Stomach (tissue), 9 donors: ENCODE results near the gene AKNA. TPM values are rescaled to one million over a fixed set of nuclear protein-coding genes. Genes with fewer than 3 reads are reported as not detected.

Experiments
- DNase-seq, 2 donors: peaks; one replicate each; pipeline versions ENCODE4 v3.0.0 to v3.0.0-alpha.2; 2013 to 2019
- H3K27ac ChIP-seq, 5 donors: fragments of 200-600 bp in 4 of 5; sonication (generic) in 4 of 5; one replicate each; pipeline ENCODE4 v1.5.1; 2013 to 2019; ENCODE audit warnings: mild to moderate bottlenecking in 1 of 5, moderate library complexity in 1 of 5
- H3K27me3 ChIP-seq, 3 donors: fragments of 200-600 bp; sonication (generic); one replicate each; pipeline ENCODE4 v1.5.1; 2017 to 2019; ENCODE audit warnings: mixed run types in 1 of 3
- H3K36me3 ChIP-seq, 4 donors: fragments of 200-600 bp; sonication (generic); 1 replicate in 3 of 4; 2 replicates in 1 of 4; pipeline ENCODE4 v1.5.1; 2016 to 2019
- H3K4me1 ChIP-seq, 4 donors: fragments of 200-600 bp; sonication (generic); one replicate each; pipeline ENCODE4 v1.5.1; 2016 to 2019
- H3K4me3 ChIP-seq, 4 donors: fragments of 200-600 bp; sonication (generic) in 3 of 4; one replicate each; pipeline ENCODE4 v1.5.1; 2016 to 2019; ENCODE audit warnings: mild to moderate bottlenecking in 1 of 4
- H3K9me3 ChIP-seq, 4 donors: fragments of 200-600 bp; sonication (generic); one replicate each; pipeline ENCODE4 v1.5.1; 2016 to 2019
- CTCF ChIP-seq, 7 experiments: fragments of 450-650 bp in 4 of 7; fragments of 200-600 bp in 3 of 7; sonication (generic) in 3 of 7; IDR thresholded peaks; one replicate each; pipeline ENCODE4 v1.5.1; 2016 to 2019; ENCODE audit warnings: antibody characterized with exemption in 7 of 7, control low read depth in 2 of 7, mild to moderate bottlenecking in 1 of 7
- EP300 ChIP-seq: sonication (generic); formaldehyde crosslinking; IDR thresholded peaks from one replicate; pipeline ENCODE4 v1.6.1; 2017; ENCODE audit warnings: antibody characterized with exemption
- POLR2A ChIP-seq, 4 donors: fragments of 450-650 bp; IDR thresholded peaks; one replicate each; pipeline ENCODE4 v1.6.1; 2016; ENCODE audit warnings: antibody characterized with exemption in 4 of 4, control low read depth in 2 of 4, mild to moderate bottlenecking in 1 of 4, moderate library complexity in 1 of 4
- POLR2AphosphoS5 ChIP-seq, 3 donors: sonication (generic); formaldehyde crosslinking; IDR thresholded peaks; one replicate each; pipeline ENCODE4 v1.6.1; 2016; ENCODE audit warnings: antibody characterized with exemption in 3 of 3
- WGBS, 5 donors: extraction: QIAGEN DNeasy Blood & Tissue Kit in 3 of 5; methylation state at CpG; one replicate each; pipeline versions ENCODE4 v1.1.5 to v1.1.7; 2013 to 2018; 5-methylcytosine and 5-hydroxymethylcytosine counted together
- intact Hi-C: fragments of 100-400 bp; cut with DNase I; formaldehyde crosslinking; loops from one replicate; pipeline ENCODE4 v1.15.1; 2023; ENCODE audit warnings: low total_unique reads
- polyA plus RNA-seq, 3 donors: library from polyadenylated mRNA; stranded (reverse); fragments of 200-250 nt; gene quantifications; one replicate each; pipeline ENCODE4 v1.2.3, GENCODE V29; 2013
- total RNA-seq, 5 donors: library from RNA; depleted of rRNA; stranded (reverse); fragments of >200 nt; gene quantifications; one replicate each; pipeline versions ENCODE4 v1.1.0 to v1.2.3, GENCODE V29; 2014 to 2016
- donor health status: healthy with polysubstance abuse.
- donor health status: Bipolar disorder and iron deficiency.
- donor health status: healthy.

AKNA gene
- total and polyA plus RNA-seq, 8 donors = 12.2 to 85.8 (median 16.6) TPM

DNA sequence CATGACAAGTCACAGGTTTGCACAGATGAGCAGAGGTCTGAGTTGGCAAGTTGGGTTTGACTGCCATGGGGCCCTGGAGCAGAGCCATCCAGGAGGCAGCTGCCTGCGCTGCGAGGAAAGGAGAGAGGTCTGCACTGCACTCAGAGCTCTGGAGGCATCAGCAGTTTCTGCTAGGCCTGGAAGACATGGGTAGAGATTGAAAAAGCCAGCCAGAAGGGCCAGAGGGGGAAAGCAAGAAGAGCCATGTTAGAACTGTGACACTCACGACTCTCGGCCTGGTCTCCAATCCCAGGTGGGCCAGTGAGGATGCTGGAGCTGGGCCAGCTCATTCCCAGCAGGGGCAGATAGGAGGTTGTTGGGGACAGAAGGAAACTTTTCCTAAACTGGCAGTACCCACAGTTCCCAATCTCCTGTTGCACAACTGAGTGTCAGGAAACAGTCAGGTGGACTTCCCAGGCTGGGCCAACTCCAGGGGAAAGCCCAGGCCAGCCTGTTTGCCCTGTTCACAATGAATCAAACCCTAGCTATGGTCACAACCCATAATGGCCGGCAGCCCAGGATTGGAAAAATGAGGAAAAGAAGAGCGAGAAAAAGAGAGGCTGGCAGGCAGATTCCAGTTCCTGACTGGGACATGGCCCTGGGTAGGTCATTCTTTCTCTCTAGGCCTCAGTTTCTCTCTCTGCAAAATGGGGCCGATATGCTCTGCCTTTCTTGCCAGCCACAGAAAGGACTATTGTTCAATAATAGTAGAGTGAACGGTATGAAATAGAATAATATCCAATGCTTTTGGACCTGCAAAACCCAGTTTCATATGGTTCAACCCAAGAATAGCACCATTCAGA lies 72.7 kb downstream of the AKNA start:
- peak overlapping the region in 1 of 5 donors; percentile 42 for H3K27ac ChIP-seq
- DNase-seq = peak; percentile 11 to 51
- H3K9me3 ChIP-seq = no peaks in the 10 kb centered on the region
- TF ChIP-seq POLR2AphosphoS5 (IDR thresholded peaks at IDR 0.05) (no peak), CTCF (IDR thresholded peaks at IDR 0.05) (no peak), EP300 (no peak), POLR2A (IDR thresholded peaks at IDR 0.05) (no peak)
- H3K27me3 ChIP-seq = no peaks in the 10 kb centered on the region
- peaks cover 0 to 8% (median 3%) of the 10 kb centered on the region in 4 donors for H3K36me3 ChIP-seq
- WGBS, 5 donors = 72 to 89% (median 79%) methylated on average over 8 of the region's 8 CpGs
- H3K4me3 ChIP-seq = no peak overlapping the region
- intact Hi-C loops = no loop called here
- H3K4me1 ChIP-seq = peaks cover 0 to 8% (median 2%) of the 10 kb centered on the region in 4 donors

- no peak for TF ChIP-seq CTCF (IDR thresholded peaks at IDR 0.05)
- TF ChIP-seq EP300 = no peak
- no peak for TF ChIP-seq POLR2A (IDR thresholded peaks at IDR 0.05)
- no peak for TF ChIP-seq POLR2AphosphoS5 (IDR thresholded peaks at IDR 0.05)
- peaks cover 0 to 8% (median 4%) of the 10 kb centered on the region in 4 donors for H3K36me3 ChIP-seq
- 81 to 90% (median 84%) methylated on average over 7 of the region's 7 CpGs for WGBS, 5 donors
- H3K27ac ChIP-seq = peak overlapping the region in 1 of 5 donors; percentile 42
- no peaks in the 10 kb centered on the region for H3K9me3 ChIP-seq
- H3K4me3 ChIP-seq = no peak overlapping the region
- peak in 1 of 2 donors; percentile 11 for DNase-seq
- H3K4me1 ChIP-seq = peaks cover 0 to 8% (median 2%) of the 10 kb centered on the region in 4 donors
- no peaks in the 10 kb centered on the region for H3K27me3 ChIP-seq
- intact Hi-C loops = no loop called here
Observed at GRCh38 chr9:114314256-114314867, 73.4 kb downstream of the AKNA start.

GRCh38 chr9:114313186-114313585 lies 74.6 kb downstream of the AKNA start:
- 84 to 88% (median 86%) methylated on average over 8 of the region's 8 CpGs for WGBS, 5 donors
- no peak for DNase-seq
- Histone ChIP-seq H3K4me1 (peaks cover 0 to 8% (median 2%) of the 10 kb centered on the region in 4 donors), H3K4me3 (no peak overlapping the region), H3K36me3 (peaks cover 0 to 12% (median 7%) of the 10 kb centered on the region in 4 donors), H3K27ac (no peak overlapping the region), H3K9me3 (no peaks in the 10 kb centered on the region), H3K27me3 (no peaks in the 10 kb centered on the region)
- intact Hi-C loops = no loop called here
- TF ChIP-seq EP300 (no peak), CTCF (IDR thresholded peaks at IDR 0.05) (no peak), POLR2A (IDR thresholded peaks at IDR 0.05) (no peak), POLR2AphosphoS5 (IDR thresholded peaks at IDR 0.05) (no peak)

- WGBS, 5 donors = 66 to 77% (median 68%) methylated on average over 8 of the region's 8 CpGs
- no peak overlapping the region for H3K27ac ChIP-seq
- DNase-seq = peak in 1 of 2 donors; percentile 15
- H3K4me3 ChIP-seq = no peak overlapping the region
- H3K36me3 ChIP-seq = peaks cover 0 to 14% (median 9%) of the 10 kb centered on the region in 4 donors
- no peaks in the 10 kb centered on the region for H3K9me3 ChIP-seq
- H3K4me1 ChIP-seq = peaks cover 0 to 8% (median 2%) of the 10 kb centered on the region in 4 donors
- no peaks in the 10 kb centered on the region for H3K27me3 ChIP-seq
- intact Hi-C loops = no loop called here
- TF ChIP-seq CTCF (IDR thresholded peaks at IDR 0.05) = no peak
- no peak for TF ChIP-seq POLR2AphosphoS5 (IDR thresholded peaks at IDR 0.05)
- TF ChIP-seq POLR2A (IDR thresholded peaks at IDR 0.05) = no peak
- no peak for TF ChIP-seq EP300
Observed at GRCh38 chr9:114312513-114312875, 75.3 kb downstream of the AKNA start.
